ENCODE results near the gene ATP4A.

ATP4A gene

DNA sequence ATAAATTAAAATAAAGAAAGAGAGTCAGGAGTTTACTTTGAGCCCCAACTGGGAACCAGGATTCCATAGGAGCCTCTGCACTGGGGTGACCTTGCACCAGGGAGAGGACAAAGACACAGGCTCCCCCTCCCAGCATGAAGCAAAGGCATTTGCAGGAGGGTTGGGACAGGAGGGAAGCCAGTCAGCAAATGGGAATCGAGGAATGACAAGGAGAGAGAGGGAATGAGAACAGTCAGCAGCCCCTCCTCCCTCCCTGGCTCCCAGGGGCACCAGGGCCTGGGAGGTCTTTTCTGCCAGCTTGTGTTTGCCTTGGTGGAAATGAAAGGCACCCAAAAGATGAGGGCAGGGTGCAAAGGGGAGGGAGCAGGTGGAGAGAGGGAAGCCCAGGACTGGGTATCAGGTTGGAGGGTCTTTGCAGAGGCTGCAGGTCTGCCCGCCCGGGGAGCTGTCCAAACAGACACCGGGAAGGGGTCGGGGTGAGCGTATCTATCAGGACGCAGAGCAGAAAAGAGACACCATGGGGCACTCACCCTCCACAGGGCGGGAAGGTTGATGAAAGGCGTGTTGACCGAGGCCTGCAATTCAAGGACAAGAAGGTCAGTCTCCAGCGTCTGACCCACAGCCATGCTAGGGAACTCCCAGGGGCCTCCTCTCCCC, 39.1 kb downstream of the ATP4A start:
- no peak for DNase-seq (ENCODE audit: low read depth)

DNA sequence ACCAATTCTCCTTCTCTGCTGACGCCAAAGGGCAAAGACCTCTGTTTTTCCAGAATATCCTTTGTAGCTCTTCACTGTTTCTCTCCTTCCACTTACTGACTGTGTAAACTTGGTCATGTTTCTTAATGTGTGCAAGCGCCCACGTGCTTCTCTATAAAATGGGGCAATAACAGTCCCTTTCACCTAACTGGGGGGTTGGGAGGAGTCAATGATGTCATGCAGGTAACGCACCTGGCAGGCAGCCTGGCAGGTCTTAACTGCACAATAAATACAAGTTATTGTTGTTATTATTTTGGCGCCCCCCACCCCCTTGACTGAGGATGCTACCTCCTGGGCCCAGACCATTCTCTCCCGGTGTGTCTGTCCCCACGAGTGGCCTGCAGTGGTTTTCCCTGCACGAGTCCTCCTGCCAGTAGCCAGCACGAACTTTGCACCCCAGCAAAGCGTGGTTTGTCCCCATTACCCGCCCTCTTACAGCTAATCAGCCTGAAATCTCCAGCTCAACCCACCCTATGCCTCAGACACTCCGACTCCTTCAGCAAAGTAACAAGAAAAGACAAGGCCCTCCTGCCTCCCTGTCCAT, 40.6 kb downstream of the ATP4A start:
- DNase-seq (ENCODE audit: low read depth), result no peak

GRCh38 chr19:35521124-35521743, 42.2 kb downstream of the ATP4A start:
- no peak for DNase-seq (ENCODE audit: low read depth)

- DNase-seq (ENCODE audit: low read depth), result no peak
Measured at GRCh38 chr19:35519291-35519690, 44.2 kb downstream of the ATP4A start.

- DNase-seq (ENCODE audit: low read depth), result no peak
Measured at GRCh38 chr19:35518313-35518712, 45.1 kb downstream of the ATP4A start.

DNA sequence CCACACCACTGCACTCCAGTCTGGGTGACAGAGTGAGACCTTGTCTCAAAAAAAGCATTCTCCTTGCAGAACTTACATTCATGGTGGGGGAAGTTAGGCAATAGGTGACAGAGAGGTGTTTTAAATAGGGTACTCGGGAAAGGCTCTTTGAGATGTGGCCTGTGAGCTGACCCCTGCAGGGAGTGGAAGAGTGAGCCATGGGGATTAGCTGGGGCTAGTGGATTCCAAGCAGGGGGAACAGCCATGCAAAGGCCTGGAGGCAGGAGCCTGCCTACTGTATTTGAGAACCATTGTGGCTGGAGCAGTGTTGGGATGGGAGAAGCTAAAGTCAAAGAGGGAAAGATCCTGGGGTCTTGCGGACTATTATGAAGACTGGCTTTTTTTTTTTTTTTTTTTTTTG, 46.1 kb downstream of the ATP4A start:
- no peak for DNase-seq (ENCODE audit: low read depth)

DNA sequence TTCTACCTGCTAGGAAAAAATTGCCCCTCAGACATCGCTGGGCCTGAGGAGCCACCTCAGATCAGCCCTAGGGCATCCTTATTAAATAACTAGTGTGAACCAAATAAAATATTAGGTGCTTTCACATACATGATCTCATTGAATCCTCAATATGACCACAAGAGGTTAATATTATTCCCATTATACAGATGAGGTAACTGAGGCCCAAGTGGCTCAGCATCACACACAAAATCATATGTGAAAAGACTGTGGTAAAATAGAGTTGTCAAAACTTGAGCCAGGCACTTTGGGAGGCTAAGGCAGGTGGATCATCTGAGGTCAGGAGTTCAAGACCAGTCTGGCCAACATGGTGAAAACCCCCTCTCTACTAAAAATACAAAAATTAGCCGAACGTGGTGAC, 47.1 kb downstream of the ATP4A start:
- DNase-seq (ENCODE audit: low read depth), result no peak

GRCh38 chr19:35514282-35514809, 49.1 kb downstream of the ATP4A start:
- no peak for DNase-seq (ENCODE audit: low read depth)

- DNase-seq (ENCODE audit: low read depth), result no peak
Measured at GRCh38 chr19:35513628-35514281, 49.7 kb downstream of the ATP4A start, which contains the start of gene DMKN. DMKN (minus strand) TSS chr19:35513649; CDS start chr19:35513475, 174 bp downstream.

DNA sequence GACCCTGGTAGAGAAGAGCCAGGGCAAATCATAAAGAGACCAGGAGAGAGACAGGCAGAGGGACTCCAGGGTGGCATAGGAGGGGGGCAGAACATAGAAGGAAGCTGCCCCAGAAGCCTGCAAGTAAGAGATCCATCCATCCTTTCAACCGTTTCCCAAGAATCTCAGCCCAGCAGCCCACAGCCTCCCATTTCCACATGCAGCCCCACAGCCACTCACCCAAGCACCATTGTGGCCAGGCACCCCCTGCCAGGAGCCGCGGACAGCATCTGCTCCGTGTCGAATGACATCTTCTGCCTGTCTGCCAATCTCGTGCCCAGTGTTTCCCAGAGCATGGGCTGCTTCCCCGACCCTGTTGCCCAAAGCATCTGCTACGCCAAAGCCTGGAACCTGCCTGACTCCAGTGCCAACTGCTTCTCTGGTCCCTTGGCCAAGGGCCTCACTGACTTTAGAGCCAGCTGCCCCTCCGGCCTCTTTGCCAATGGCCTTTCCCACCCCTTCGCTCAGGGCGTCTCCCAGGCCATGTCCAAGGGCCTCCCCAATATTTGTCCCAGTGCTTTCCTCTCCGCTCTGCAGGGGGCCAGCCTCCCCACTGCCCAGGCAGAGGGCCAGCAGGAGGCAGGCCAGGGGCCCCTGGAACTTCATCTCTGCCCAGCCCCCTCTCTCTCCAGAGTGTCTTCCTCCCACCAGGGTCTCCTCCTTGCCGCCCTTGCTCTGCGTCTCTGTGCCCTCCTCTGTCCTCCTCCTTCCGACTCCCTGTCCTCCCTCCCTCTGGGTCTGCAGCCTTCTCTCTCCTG, 50.4 kb downstream of the ATP4A start:
- no peak for DNase-seq (ENCODE audit: low read depth)

DNA sequence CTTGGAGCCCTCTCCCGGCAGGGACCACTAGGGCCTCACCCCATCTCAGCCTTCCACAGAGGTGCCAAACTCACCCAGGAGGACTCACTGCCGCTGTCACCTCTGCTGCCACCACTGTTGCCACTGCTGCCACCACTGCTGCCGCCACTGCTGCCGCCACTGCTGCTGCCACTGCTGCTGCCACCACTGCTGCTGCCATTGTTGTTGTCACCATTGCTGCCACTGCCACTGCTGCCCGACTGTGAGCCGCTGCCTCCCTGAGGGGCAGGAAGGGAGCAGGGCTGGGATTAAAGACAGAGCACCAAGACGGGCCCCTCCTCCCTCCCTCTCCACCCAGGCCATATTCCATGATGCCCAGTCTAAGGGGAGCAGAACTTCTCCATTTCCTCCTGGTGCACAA, 52.1 kb downstream of the ATP4A start:
- DNase-seq (ENCODE audit: low read depth), result no peak

DNA sequence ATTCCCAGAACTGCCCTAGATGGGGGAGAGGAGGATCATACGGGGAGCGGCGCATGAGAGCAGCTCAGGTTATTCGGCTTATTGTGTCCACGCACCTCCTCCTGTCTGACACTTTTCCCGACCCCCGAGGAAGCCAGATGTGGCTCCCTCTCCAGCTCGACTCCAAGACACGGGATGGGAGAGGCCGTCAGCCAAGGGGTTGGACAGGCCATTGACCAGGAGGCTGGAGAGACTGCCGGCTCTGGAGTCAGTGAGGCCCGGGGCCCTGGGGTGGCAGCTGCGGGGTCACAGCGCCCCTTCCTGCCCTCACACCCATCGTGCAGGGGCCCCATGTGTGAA, 52.9 kb downstream of the ATP4A start:
- no peak for DNase-seq (ENCODE audit: low read depth)

DNA sequence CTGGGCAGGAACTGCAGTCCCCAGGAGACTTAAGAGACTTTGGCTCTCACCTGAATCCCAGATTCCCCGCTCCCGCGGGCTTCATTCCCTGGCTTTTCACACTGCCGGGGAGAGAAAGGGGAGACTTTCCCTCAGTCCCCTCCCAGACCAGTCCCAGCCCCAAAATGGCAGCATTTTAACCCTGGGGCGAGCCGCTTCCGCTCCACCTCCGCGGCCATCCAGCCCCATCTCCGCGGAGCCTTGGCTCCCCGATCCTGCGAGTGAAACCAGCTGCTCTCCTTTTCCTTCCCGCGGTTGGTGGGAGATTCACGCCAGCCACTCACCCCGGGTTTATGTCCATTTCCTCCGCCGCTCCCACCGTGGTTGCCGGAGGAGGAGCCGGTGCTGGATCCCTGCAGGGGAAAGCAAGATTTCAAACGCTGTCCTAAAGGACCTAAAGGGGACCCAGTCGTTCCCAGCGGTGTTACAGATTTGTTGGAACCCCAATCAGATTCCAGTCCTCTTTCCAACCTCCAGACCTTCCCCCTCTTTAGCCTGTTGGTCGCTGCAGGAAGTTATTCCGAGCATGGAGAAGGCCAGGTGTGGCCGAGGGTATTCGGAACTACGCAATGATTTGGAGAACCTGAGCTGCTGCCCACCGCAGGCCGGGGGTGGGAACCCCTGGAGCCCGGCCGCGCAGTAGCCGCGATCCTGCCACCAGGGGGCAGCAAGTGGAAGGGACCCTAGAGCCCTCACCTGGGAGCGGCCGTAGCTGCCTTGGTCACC, 53.4 kb downstream of the ATP4A start:
- DNase-seq (ENCODE audit: low read depth), result peak; percentile 59

DNA sequence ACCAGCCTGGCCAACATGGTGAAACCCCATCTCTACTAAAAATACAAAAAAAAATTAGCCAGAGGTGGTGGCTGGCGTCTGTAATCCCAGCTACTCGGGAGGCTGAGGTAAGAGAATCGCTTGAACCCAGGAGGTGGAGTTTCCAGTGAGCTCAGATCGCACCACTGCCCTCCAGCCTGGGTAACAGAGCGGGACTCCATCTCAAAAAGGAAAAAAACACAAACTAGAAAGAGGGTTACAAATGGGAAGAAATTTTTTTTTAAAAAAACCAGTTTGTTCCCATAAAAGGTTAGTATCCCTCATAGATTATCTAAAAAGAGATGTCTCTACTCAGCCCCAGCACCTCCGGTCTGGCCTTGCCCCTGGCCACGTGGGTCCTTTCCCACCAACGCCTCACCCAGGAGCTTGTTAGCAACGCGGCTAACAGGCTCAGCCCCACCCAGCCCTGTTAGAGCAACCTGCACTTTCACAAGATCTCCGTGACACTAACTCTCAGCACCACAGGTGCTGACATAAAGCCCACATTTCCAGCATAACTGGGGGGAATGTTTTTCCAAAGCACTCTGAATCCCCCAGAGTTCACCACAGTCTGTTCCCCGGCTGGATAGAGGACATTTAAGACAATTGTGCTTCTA, 54.3 kb downstream of the ATP4A start:
- no peak for DNase-seq (ENCODE audit: low read depth)

- no peak for DNase-seq (ENCODE audit: low read depth)
Measured at GRCh38 chr19:35508129-35508528, 55.3 kb downstream of the ATP4A start.

GRCh38 chr19:35507561-35507960, 55.9 kb downstream of the ATP4A start:
- no peak for DNase-seq (ENCODE audit: low read depth)

GRCh38 chr19:35506011-35506410, 57.4 kb downstream of the ATP4A start:
- no peak for DNase-seq (ENCODE audit: low read depth)

DNA sequence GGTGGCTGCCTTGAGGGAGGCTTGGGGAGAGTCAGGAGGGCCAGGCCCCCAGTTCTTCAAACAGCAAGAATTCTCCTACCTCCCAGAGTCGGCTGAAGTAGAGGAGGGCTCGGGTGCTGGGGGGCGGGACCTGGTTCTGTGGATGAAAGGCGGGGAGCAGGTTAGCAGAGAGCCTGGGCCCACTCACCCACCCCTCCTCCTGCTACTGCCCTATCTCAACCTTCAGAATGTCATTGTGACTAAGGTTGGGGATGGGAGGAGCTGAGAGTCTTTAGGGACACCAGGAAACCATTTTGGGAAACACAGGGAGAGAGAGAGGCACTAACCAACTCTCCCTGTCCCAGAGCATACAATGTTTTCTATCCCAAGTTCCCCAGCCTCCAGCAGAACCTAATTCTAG, 60.7 kb downstream of the ATP4A start:
- no peak for DNase-seq (ENCODE audit: low read depth)

DNA sequence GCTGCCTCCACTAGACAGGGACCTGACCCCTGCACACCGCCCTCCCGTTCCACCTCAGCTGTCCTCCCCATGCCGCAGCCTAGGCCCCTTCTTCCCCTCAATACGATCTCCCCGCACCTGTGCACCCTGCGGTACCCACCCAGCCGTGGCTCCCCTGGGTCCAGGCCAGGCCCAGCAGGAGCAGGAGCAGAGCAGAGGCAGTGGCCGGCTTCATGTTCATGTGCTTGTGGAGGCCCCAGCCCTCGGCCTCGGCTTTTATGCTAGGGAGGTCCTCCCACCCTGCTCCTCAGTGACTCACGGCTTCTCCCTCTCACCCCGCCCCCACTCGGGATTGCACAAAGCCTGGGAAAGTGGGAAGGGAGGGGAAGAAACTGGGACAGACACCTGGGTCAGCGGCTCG, 61.8 kb downstream of the ATP4A start:
- no peak for DNase-seq (ENCODE audit: low read depth)

GRCh38 chr19:35500611-35501010, 62.8 kb downstream of the ATP4A start:
- no peak for DNase-seq (ENCODE audit: low read depth)

Data from activated T-cell treated with anti-CD3 and anti-CD28 coated beads for 24 hours (primary cell).